GM10266 (cell line): Measurements from ENCODE around the gene SIX1.

ENCODE experiments used
- DNase-seq: peaks from one replicate; pipeline ENCODE4 v3.0.0; 2012; ENCODE audit errors: extremely low spot score
- CTCF ChIP-seq: IDR thresholded peaks from 2 replicates; pipeline ENCODE4 v1.5.1; 2012; ENCODE audit warnings: mild to moderate bottlenecking, low read depth; ENCODE audit not compliant: control insufficient read depth, insufficient read depth; ENCODE audit errors: missing control alignments

Gene SIX1

GRCh38 chr14:60640859-60641741, 8.2 kb downstream of the SIX1 start:
- TF ChIP-seq CTCF, result no peak
- DNase-seq, result no peak

- no peak for DNase-seq
- no peak for TF ChIP-seq CTCF
These were observed 9.6 kb downstream of the SIX1 start for GRCh38 chr14:60639674-60640073.

GRCh38 chr14:60637479-60638315, 11.6 kb downstream of the SIX1 start:
- peak; percentile 28 for DNase-seq

GRCh38 chr14:60636879-60637478, 12.3 kb downstream of the SIX1 start:
- DNase-seq, result no peak
- no peak for TF ChIP-seq CTCF

More at GRCh38 chr14:60637479-60638315, 11.6 kb downstream of the SIX1 start:
- TF ChIP-seq CTCF, result no peak

- DNase-seq, result no peak
- no peak for TF ChIP-seq CTCF
These were observed 15.1 kb downstream of the SIX1 start for GRCh38 chr14:60634153-60634552.

- DNase-seq, result no peak
- TF ChIP-seq CTCF, result no peak
These were observed 16.5 kb downstream of the SIX1 start for GRCh38 chr14:60632777-60633176.
